Measurements from ENCODE around the gene ASAP2.

Gene ASAP2

GRCh38 chr2:9288681-9289338 lies 82.2 kb downstream of the ASAP2 start:
- H3K36me3 Mint-ChIP-seq (ENCODE audit: low read depth): no peaks in the 10 kb centered on the region

GRCh38 chr2:9291331-9291730 lies 84.7 kb downstream of the ASAP2 start:
- Mint-ChIP-seq H3K27ac (no peak overlapping the region), H3K4me3 (no peak overlapping the region), H3K36me3 (ENCODE audit: low read depth) (no peaks in the 10 kb centered on the region), H3K27me3 (peaks cover 10% of the 10 kb centered on the region), H3K9me3 (no peaks in the 10 kb centered on the region), H3K4me1 (ENCODE audit: low read depth) (no peaks in the 10 kb centered on the region)

More at GRCh38 chr2:9288681-9289338, 82.2 kb downstream of the ASAP2 start:
- Mint-ChIP-seq H3K27me3 (peaks cover 10% of the 10 kb centered on the region), H3K4me1 (ENCODE audit: low read depth) (no peaks in the 10 kb centered on the region), H3K27ac (no peak overlapping the region), H3K9me3 (no peaks in the 10 kb centered on the region), H3K4me3 (no peak overlapping the region)

- no peaks in the 10 kb centered on the region for H3K4me1 Mint-ChIP-seq (ENCODE audit: low read depth)
Measured at GRCh38 chr2:9291866-9292265, 85.3 kb downstream of the ASAP2 start.

GRCh38 chr2:9292426-9292825 lies 85.8 kb downstream of the ASAP2 start:
- Mint-ChIP-seq H3K36me3 (ENCODE audit: low read depth) (no peaks in the 10 kb centered on the region), H3K4me3 (no peak overlapping the region), H3K4me1 (ENCODE audit: low read depth) (no peaks in the 10 kb centered on the region), H3K9me3 (no peaks in the 10 kb centered on the region), H3K27me3 (peaks cover 8% of the 10 kb centered on the region), H3K27ac (no peak overlapping the region)

More at GRCh38 chr2:9291866-9292265, 85.3 kb downstream of the ASAP2 start:
- H3K4me3 Mint-ChIP-seq: no peak overlapping the region
- peaks cover 10% of the 10 kb centered on the region for H3K27me3 Mint-ChIP-seq
- H3K9me3 Mint-ChIP-seq: no peaks in the 10 kb centered on the region
- no peaks in the 10 kb centered on the region for H3K36me3 Mint-ChIP-seq (ENCODE audit: low read depth)
- H3K27ac Mint-ChIP-seq: no peak overlapping the region

GRCh38 chr2:9294764-9295163 lies 88.2 kb downstream of the ASAP2 start:
- no peak overlapping the region for H3K27ac Mint-ChIP-seq
- H3K27me3 Mint-ChIP-seq: peaks cover 7% of the 10 kb centered on the region
- H3K4me3 Mint-ChIP-seq: no peak overlapping the region
- no peaks in the 10 kb centered on the region for H3K4me1 Mint-ChIP-seq (ENCODE audit: low read depth)
- H3K36me3 Mint-ChIP-seq (ENCODE audit: low read depth): no peaks in the 10 kb centered on the region
- no peaks in the 10 kb centered on the region for H3K9me3 Mint-ChIP-seq

DNA sequence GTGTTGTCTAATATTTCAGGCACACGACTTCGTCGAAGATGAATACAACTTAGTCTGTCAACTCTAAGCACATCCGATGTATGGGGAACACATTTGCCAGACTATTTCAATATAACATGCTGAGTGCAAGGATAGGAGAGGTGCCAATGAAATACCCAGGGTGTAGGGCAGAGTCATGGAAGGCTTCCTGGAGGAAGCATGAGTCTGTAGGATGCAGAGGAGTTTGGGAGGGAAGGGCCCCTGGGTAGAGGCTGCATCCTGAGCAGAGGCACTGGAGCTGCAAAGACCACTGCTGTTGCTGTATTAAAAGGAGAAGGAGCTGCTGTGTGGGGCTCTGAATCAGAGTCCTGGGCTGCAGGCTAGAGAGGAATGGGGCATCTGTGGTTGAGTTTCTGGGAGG lies 89.9 kb downstream of the ASAP2 start:
- no peaks in the 10 kb centered on the region for H3K9me3 Mint-ChIP-seq
- H3K27ac Mint-ChIP-seq: no peak overlapping the region
- H3K27me3 Mint-ChIP-seq: no peaks in the 10 kb centered on the region
- no peak overlapping the region for H3K4me3 Mint-ChIP-seq
- no peaks in the 10 kb centered on the region for H3K36me3 Mint-ChIP-seq (ENCODE audit: low read depth)
- no peaks in the 10 kb centered on the region for H3K4me1 Mint-ChIP-seq (ENCODE audit: low read depth)

- no peak overlapping the region for H3K4me3 Mint-ChIP-seq
- no peak overlapping the region for H3K27ac Mint-ChIP-seq
- no peaks in the 10 kb centered on the region for H3K9me3 Mint-ChIP-seq
- H3K36me3 Mint-ChIP-seq (ENCODE audit: low read depth): no peaks in the 10 kb centered on the region
- H3K4me1 Mint-ChIP-seq (ENCODE audit: low read depth): no peaks in the 10 kb centered on the region
- H3K27me3 Mint-ChIP-seq: no peaks in the 10 kb centered on the region
Measured at GRCh38 chr2:9297156-9297555, 90.5 kb downstream of the ASAP2 start.

DNA sequence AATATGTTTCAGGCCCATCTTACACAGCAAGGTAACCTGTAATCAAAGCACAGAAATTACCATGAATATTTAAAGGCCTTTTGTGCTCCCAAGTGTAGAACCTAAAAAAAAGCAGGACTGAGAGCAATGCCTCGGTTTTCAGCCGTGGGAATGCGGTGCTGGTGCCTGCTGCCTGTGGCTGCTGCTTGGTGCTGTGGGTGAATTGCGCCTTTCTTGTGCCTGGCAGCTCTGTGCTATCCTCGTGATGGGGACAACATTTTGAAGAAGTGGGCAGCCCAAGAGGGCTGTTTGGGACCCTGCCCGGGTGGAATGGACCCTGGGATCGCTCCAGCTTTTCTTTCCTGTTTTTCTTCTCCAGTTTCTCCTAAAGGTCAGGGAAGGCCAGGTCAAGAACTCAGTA lies 91.2 kb downstream of the ASAP2 start:
- no peaks in the 10 kb centered on the region for H3K27me3 Mint-ChIP-seq
- no peaks in the 10 kb centered on the region for H3K36me3 Mint-ChIP-seq (ENCODE audit: low read depth)
- H3K27ac Mint-ChIP-seq: no peak overlapping the region
- no peaks in the 10 kb centered on the region for H3K4me1 Mint-ChIP-seq (ENCODE audit: low read depth)
- H3K4me3 Mint-ChIP-seq: no peak overlapping the region
- no peaks in the 10 kb centered on the region for H3K9me3 Mint-ChIP-seq

- H3K27ac Mint-ChIP-seq: no peak overlapping the region
- no peaks in the 10 kb centered on the region for H3K9me3 Mint-ChIP-seq
- H3K4me1 Mint-ChIP-seq (ENCODE audit: low read depth): no peaks in the 10 kb centered on the region
- no peak overlapping the region for H3K4me3 Mint-ChIP-seq
- no peaks in the 10 kb centered on the region for H3K36me3 Mint-ChIP-seq (ENCODE audit: low read depth)
- H3K27me3 Mint-ChIP-seq: no peaks in the 10 kb centered on the region
Measured at GRCh38 chr2:9298583-9298982, 92.0 kb downstream of the ASAP2 start.

DNA sequence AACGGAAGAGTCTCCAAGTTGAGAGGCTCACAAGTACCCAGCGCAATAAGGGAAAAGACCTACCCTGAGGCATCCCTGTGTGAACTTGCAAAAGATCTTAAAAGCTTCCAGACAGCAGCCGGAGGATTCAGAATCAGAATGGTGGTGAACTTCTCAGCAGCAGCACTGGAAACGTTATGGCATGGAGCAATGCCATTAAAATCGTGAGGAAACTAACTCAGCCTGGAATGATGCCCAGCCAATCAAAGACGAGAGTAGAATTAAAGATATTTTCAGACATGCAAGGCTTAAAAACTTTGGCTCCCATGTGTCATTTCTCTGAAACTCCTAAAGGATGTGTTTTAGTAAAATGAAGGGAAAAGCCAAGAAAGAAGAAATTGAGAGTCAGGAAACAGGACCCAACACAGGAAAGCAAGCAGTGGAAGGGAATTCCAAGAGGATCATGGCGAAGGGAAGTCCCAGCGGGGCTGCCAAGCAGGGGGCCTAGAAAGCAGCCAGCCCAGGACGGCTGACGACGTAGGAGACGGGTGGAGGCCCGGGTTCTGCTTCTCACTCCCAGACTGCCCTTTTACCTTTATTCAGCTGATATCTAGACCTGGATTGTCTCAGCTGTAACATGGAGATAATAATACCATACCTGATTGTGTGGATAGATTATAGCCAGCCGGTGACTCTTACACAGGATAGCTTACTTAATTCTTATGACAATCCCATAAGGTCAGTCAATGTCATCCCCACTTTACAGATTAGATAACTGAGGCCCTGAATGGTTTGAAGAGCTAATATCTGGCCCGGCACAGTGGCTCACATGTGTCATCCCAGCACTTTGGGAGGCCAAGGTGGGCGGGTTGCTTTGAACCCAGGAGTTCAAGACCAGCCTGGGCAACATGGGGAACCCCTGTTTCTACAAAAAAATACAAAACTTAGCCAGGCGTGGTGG lies 92.8 kb downstream of the ASAP2 start:
- H3K27ac Mint-ChIP-seq: no peak overlapping the region
- H3K9me3 Mint-ChIP-seq: no peaks in the 10 kb centered on the region
- H3K4me1 Mint-ChIP-seq (ENCODE audit: low read depth): no peaks in the 10 kb centered on the region
- H3K27me3 Mint-ChIP-seq: no peaks in the 10 kb centered on the region
- no peaks in the 10 kb centered on the region for H3K36me3 Mint-ChIP-seq (ENCODE audit: low read depth)
- no peak overlapping the region for H3K4me3 Mint-ChIP-seq

DNA sequence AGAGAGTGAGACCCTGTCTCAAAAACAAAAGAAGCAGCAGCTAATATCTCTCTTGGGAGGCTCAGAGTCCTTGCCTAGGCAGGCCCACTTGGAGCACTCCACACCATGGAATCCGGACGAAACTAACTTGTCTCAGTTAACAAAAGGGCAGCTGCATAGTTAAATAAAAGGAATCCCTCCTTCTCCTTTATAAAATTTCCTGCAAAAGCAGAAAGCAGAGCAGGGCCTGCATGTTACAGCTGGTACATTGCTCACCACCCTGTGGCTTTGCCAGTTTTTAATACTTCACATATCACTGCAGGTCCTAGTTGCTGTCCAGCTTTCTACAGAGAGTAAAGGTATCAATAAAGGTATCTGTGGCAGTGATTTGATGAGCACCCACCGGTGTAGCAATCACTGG lies 93.6 kb downstream of the ASAP2 start:
- no peaks in the 10 kb centered on the region for H3K27me3 Mint-ChIP-seq
- H3K27ac Mint-ChIP-seq: no peak overlapping the region
- no peaks in the 10 kb centered on the region for H3K36me3 Mint-ChIP-seq (ENCODE audit: low read depth)
- H3K4me1 Mint-ChIP-seq (ENCODE audit: low read depth): no peaks in the 10 kb centered on the region
- no peak overlapping the region for H3K4me3 Mint-ChIP-seq
- H3K9me3 Mint-ChIP-seq: no peaks in the 10 kb centered on the region

DNA sequence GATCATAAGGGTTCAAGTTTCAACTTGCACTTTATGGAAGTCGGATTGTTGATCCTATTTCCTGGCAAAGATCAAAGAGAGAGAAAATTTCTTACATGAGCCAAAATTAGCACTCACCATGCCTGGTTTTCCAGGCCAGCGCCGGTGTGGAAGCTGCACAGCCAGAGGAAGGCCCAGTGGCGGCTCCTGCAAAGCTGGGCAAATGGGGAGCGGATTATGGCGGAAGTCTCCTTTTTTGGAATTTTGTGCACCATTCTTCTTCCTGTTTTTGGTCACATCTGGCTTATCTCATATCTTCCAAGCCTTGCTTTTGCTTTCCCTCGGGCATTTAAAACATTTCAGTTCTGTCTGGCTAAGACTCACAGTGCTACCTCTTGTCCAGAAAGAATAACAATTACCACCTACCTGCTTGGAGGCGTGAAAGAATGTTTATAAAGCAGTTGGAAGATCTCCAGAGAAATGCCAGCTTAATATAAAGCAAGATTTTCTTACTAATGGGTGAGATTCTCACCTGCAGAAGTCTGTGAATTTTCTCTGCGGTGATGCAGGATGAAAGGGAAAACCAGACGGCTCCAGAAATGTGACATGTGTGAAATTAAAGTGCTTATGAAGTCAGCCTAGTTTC lies 94.3 kb downstream of the ASAP2 start:
- Mint-ChIP-seq H3K9me3 (no peaks in the 10 kb centered on the region), H3K36me3 (ENCODE audit: low read depth) (no peaks in the 10 kb centered on the region), H3K4me1 (ENCODE audit: low read depth) (no peaks in the 10 kb centered on the region), H3K27me3 (no peaks in the 10 kb centered on the region), H3K27ac (no peak overlapping the region), H3K4me3 (no peak overlapping the region)

DNA sequence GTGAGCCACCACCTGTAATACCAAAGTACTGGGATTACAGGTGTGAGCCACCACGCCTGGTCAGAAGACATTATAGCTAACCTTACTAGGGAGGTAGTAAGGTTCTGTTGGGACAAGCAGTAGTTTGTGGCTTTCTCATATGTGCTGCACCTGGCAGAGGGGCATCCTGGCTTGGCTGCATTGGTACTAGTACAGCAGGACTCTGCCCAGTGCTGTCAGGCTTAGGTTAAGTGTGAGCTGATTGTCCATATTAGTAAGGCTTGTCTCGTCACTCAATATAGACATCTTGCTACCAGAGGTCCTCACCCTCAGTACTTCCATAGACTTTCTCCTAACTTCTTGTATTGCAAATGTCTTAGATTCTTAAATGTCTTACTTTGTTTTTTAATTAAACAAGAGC lies 96.1 kb downstream of the ASAP2 start:
- Mint-ChIP-seq H3K9me3 (no peaks in the 10 kb centered on the region), H3K36me3 (ENCODE audit: low read depth) (no peaks in the 10 kb centered on the region), H3K4me3 (no peak overlapping the region), H3K4me1 (ENCODE audit: low read depth) (no peaks in the 10 kb centered on the region), H3K27ac (no peak overlapping the region), H3K27me3 (no peaks in the 10 kb centered on the region)

DNA sequence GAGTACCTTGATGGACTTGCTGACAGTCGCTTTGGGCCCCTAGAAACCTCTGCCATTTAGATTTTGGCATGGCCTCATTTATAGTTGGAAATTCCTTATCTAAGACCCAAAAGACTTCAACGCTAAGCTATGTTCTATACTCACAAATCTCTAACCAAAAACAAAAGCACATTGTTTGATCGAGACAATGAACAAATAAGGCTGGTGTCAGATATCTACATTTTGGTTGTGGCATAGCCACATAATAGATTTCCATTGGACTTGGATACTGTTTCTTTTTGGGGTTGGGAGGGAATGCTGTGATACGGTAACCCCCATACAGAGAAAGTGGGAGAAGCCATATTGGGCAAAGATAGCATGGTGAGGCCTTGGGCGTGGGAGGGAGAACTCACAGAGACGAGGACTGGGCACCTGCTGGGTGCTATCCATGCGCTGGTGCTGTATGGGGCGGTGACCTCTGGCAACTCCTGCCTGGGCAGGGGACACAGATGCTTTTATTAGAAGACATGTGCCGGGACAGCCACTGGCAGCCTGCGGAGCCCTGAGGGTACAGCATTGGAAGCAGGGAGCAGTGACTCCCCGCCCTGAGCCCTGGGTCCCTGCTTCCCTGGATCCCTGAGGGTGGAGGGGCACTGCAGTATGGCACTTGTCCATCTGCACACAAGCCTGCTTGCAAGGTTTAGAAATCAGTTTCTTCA lies 97.1 kb downstream of the ASAP2 start:
- H3K27ac Mint-ChIP-seq: no peak overlapping the region
- H3K4me3 Mint-ChIP-seq: no peak overlapping the region
- H3K36me3 Mint-ChIP-seq (ENCODE audit: low read depth): no peaks in the 10 kb centered on the region
- H3K4me1 Mint-ChIP-seq (ENCODE audit: low read depth): no peaks in the 10 kb centered on the region
- H3K27me3 Mint-ChIP-seq: no peaks in the 10 kb centered on the region
- H3K9me3 Mint-ChIP-seq: no peaks in the 10 kb centered on the region

GRCh38 chr2:9306911-9307310 lies 100.3 kb downstream of the ASAP2 start:
- H3K36me3 Mint-ChIP-seq (ENCODE audit: low read depth): no peaks in the 10 kb centered on the region
- H3K9me3 Mint-ChIP-seq: no peaks in the 10 kb centered on the region
- no peak overlapping the region for H3K4me3 Mint-ChIP-seq
- no peaks in the 10 kb centered on the region for H3K4me1 Mint-ChIP-seq (ENCODE audit: low read depth)
- no peaks in the 10 kb centered on the region for H3K27me3 Mint-ChIP-seq
- H3K27ac Mint-ChIP-seq: no peak overlapping the region
